ENCODE measurements around the gene POTEF. TPM values are rescaled to one million over a fixed set of nuclear protein-coding genes. Genes with fewer than 3 reads are reported as not detected.
"Not testable (repeated sequence)": the region's sequence is repeated elsewhere in the genome, so short reads cannot be mapped to it uniquely, and the experiment has no call there.

POTEF gene
- total RNA-seq, 1 experiment from 2014 or later = 6.4 TPM

DNA sequence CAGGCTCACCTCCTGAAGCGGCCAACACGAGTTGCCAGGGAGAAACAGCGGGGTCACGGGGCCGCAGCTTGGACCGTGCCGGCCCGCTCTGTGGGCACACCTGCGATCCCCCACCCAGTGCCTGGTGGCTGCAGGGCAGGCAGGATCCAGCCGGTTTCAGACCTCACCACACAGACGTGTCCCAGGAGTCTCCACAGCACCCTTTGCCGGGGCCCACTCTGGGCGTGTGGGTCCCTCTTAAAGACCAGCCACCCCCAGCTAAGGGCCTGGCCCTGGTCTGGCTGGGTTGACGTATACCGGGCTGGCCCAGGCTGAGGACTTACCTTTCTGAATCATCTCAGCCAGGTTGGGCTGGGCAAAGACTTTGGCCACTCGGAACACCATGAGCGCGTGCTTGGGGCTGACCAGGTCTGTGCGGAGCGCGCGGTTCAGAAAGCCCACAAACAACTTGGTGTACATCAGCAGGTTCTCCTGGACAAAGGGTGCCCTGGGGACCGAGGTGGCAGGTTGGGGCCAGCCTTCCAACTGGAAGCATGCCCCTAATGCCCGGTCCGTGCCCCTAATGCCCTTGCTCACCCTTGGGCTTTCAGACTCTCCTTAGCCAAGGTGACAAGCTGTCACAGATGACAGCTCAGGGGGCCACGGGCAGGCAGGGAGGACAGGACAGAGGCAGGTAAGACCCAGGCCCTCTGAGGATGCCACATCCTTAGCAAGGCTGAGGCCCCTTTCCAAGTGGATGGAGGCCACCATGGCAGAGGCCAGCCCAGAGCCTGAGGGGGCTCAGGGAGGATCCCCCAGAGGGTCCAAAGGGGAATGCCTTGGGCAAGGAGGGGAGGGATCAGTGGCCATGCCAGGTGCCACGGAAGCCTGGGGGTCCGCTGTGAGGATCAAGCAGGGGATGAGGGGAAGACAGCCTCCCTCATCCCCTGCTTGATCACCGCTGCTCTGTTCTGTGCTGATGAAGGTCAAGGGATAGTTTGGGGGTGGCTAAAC, 26.0 kb upstream of the POTEF start:
- in situ Hi-C loops (cut with HindIII; ENCODE audit: low pct_unique_long_range_greater_than_20kb, low sequenced_read_pairs) = no loop called here
- DNase-seq (ENCODE audit: low read depth) = no peak

DNA sequence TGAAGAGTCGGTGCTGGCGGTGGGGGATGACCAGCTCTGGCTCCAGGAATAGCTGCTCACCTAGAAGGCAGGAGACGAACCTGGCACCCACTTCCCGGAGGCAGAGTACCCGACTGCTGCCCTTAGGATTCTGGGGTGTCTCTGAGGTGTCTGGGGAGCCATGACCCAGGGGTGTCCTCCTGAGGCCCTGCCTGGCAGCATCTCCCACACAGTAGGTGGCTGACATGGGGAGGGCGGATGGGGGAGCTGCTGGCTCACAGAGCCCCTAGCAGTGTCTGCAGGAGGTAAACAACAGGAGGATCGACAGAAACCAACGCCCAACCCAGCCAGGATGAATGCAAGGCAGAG, 25.4 kb upstream of the POTEF start:
- DNase-seq (ENCODE audit: low read depth); in situ Hi-C loops (cut with HindIII; ENCODE audit: low pct_unique_long_range_greater_than_20kb, low sequenced_read_pairs): not testable (repeated sequence)

DNA sequence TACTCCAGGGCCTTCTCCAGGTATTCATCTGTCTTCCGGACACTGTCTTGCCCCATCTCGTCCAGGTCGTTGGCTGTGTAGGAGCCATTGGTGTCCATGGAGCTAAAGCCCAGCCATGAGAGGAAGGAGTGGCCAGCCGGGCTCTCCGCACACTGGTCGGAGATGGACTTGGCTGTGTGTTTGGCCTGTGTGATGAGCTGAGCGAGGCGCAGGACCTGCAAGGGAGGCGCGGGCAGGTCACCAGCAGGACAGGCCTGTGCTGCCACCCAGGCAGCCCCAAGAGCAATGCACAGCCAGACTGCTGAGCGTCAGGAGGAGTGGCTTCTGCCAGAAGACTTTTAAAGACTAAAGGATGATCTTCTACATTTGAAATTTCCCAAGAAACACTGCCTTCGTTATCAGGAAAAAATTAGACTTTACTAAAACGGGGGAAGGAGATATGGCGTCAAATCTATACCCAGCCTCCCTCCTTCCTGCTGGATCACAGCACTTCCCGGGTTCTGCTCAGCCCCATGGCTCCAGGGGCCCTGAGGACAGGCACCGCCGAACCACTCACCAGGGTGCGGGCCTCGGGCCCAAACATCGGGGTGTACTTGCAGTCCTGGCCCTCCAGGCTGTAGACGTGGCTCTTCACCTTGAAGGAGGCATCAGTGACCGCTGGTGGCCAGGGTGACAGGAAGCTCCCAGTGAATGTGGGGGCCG, 24.9 kb upstream of the POTEF start:
- in situ Hi-C loops (cut with HindIII; ENCODE audit: low pct_unique_long_range_greater_than_20kb, low sequenced_read_pairs); DNase-seq (ENCODE audit: low read depth): not testable (repeated sequence)

DNA sequence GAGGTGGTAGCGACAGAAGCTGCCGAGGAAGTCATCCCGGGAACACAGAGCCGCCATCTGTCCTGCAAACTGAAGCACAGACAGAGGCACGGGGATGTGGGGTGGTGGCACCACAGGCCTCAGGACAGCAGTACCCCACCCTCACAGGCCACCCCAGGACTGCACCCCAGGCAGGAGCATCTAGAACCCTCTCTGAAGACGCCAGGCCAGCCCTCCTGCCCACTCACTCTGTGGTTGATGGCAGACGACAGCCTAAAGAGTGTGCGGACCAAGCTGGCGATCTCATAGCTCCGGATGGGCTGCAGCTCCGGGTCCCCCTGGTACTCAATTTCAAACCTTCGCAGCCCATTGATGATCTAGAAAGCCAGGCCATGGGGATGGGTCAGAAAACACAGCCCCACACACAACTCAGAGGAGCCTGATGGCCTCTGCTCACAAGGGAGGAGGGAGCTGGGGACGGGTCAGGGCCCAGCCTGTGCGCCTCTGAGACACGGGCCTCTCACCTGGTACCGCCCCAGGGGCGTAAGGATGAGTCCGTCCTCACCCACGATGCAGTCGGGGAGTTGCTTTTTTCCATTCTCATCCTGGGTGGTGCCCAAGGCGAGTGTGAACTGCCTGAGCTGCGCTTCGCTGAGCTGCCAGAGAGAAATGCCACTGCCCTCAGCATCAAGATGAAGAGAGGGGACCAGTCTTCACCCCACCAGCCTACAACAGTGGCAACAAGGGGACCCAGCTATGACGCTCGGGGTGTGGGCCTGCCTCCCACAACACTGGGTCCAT, 24.0 kb upstream of the POTEF start:
- no peak for DNase-seq (ENCODE audit: low read depth)
- in situ Hi-C loops (cut with HindIII; ENCODE audit: low pct_unique_long_range_greater_than_20kb, low sequenced_read_pairs) = no loop called here

DNA sequence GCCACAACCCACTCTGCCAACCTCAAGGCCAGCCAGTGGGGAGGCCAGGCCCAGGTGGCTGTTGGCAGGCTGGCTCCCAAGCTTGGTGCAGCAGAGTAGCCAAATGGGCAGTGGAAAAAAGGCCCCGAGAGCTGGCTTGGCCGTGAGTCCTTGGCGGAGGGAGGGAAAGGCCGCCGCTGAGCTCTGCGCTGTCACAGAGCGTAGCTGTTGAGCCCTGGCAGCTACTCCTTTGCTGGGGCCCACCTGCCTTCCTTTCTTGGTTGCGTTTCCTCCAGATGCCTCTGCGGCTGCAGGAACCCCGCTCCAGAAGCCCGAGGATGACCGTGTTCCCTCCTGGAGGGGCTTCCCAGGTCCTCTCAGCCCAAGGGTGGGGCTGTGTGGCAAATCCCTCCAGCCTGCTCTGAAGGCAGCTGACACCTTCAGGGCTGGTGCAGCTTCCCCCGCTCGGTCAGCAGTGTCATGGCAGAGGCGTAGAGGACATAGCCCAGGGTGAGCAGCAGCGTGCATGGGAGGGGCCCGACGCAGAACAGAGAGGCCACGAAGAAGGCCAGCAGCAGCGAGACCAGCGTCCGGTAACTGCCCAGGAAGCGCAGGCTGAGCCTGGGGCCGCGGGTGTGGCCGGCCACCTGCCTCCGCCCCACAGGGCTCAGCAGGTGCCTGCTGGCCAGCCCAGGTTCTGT, 23.3 kb upstream of the POTEF start:
- DNase-seq (ENCODE audit: low read depth); in situ Hi-C loops (cut with HindIII; ENCODE audit: low pct_unique_long_range_greater_than_20kb, low sequenced_read_pairs): not testable (repeated sequence)

DNA sequence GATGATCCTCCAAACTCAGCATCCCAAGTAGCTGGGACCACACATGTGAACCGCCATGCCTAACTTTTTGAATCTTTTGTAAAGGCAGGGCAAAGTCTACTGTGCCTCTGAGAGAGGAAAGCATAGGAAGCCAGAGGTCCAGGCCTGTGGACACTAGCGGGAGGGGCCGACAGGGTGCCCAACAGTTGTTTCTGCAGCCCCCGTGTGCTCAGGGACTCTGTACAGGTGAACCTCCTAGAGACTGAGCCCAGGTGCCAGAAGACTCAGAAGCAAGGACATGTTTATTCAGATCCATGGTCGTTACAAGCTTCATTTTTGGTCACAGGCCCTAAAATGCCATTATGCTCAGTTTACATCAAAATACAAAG, 22.1 kb upstream of the POTEF start:
- in situ Hi-C loops (cut with HindIII; ENCODE audit: low pct_unique_long_range_greater_than_20kb, low sequenced_read_pairs); DNase-seq (ENCODE audit: low read depth): not testable (repeated sequence)

DNA sequence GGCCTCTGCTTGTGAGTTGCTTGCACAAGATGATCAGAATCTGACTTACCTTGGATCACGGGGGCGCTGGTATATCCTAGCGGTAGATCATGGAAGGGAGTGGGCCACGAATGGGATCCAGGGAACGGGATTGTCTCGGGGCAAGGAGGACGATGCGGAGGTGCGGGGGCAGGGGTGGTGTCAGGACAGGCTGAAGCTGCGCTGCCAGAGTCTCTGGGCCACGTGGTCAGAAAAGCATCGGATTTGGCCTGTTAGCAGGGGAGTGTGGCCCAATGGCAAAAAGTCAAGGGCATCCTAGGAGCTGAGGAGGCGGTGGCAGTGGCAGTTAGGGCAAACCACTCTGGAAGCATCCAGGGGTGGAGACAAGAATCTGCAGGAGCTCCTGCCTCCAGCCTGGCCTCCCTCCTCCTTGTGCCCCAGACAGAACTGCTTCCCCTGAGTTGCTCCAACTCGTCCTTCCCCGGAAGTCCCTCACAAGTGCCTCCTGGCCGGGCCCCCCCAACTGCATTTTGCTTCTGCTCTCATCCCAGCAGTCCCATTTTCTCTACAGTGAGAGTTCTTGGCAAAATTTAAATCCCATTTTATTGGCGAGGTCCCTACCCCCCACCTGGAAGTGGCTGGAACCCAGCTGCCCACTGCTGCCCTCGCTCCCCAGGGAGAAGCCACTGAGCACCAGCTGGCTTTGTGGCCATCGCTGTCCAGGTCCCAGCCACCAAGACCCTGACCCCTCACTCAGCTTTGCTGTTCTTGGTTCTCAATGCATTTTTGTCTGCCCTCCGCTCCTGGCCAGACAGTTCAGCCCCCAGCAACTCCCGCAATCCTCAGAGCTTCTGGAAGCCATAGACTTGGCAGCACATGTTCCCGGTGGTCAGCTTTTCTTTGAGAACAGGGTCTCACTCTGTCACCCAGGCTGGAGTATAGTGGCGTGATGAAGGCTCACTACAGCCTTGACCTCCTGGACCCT, 21.4 kb upstream of the POTEF start:
- in situ Hi-C loops (cut with HindIII; ENCODE audit: low pct_unique_long_range_greater_than_20kb, low sequenced_read_pairs) = no loop called here

DNA sequence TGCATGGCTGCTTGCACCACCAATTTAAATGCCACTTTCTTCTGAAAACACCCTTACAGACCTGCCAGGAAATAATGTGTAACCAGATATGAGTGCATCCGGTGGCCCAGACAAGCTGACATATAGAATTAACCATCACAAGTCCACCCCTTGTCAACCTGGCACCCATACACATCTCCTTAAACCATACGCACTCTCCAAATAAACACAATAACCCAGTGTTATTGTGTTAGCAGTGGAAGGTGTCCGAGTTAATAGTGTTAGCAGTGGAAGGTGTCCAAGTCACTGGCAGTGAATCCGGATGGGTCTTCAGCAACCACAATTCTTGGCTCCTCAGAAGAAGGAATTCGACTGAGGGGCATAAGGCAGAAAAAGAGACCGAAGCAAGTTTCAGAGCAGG, 19.5 kb upstream of the POTEF start:
- in situ Hi-C loops (cut with HindIII; ENCODE audit: low pct_unique_long_range_greater_than_20kb, low sequenced_read_pairs); DNase-seq (ENCODE audit: low read depth): not testable (repeated sequence)

More for the DNA sequence above, 21.4 kb upstream of the POTEF start:
- no peak for DNase-seq (ENCODE audit: low read depth)

DNA sequence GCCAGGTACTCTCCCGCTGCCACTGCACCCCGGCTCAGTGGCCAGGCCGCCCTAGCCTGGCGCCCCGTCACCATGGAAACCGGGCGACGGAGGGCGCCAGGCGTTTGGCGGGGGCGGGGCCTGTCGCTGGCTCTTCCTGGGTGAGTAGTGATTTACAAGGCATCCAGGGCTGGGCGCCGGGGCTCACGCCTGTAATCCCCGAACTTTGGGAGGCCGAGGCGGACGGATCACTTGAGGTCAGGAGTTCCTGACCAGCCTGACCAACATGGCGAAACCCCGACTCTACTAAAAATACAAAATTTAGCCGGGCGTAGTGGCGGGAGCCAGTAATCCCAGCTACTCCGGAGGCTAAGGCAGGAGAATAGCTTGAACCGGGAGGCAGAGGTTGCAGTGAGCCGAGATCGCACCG, 16.0 kb upstream of the POTEF start, which contains the start of gene CCDC74B:
TSS of gene CCDC74B (minus strand) at position 107 of the 409 bp plus-strand sequence. CDS start 116 bp downstream, outside the sequence.
- peak; percentile 56 for DNase-seq (ENCODE audit: low read depth)
- in situ Hi-C loops (cut with HindIII; ENCODE audit: low pct_unique_long_range_greater_than_20kb, low sequenced_read_pairs) = not testable (repeated sequence)

DNA sequence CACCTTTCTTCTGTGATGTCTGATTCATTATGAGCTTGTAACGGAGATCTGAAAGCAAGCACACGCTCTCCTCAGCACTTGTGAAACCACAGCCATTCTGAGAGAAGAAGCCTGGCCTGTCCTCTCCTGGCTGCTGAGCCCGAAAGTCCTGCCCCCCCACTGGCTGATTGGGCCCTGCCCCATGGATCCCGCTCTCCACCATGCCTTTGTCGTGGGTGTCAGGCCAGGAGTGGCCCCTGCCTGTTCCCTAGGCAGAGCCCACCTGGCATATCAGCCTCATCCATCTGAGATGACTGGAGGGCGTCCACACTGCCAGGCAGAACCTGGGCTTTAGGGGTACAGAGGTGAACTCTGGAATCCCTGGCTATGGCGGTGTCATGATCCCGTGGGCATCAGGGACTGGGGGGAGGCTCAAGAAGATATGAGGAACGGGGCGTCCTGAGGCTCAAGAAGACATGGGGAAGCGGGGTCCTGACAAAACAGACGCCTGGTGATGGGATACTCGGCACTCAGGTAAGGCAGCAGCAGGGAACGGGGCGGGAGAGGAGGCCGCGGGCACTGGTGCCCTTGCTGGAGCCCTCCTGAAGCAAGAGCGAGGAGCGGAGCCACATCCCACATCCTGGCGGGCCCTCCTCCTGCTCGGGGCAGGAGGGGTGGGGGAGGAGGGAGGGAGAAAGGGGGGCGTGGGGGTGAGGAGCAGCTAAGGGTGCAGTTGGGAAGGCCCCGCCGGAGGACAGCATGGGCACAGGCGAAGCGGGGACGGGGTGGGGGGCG, 14.4 kb upstream of the POTEF start:
- not testable (repeated sequence) for DNase-seq (ENCODE audit: low read depth)

DNA sequence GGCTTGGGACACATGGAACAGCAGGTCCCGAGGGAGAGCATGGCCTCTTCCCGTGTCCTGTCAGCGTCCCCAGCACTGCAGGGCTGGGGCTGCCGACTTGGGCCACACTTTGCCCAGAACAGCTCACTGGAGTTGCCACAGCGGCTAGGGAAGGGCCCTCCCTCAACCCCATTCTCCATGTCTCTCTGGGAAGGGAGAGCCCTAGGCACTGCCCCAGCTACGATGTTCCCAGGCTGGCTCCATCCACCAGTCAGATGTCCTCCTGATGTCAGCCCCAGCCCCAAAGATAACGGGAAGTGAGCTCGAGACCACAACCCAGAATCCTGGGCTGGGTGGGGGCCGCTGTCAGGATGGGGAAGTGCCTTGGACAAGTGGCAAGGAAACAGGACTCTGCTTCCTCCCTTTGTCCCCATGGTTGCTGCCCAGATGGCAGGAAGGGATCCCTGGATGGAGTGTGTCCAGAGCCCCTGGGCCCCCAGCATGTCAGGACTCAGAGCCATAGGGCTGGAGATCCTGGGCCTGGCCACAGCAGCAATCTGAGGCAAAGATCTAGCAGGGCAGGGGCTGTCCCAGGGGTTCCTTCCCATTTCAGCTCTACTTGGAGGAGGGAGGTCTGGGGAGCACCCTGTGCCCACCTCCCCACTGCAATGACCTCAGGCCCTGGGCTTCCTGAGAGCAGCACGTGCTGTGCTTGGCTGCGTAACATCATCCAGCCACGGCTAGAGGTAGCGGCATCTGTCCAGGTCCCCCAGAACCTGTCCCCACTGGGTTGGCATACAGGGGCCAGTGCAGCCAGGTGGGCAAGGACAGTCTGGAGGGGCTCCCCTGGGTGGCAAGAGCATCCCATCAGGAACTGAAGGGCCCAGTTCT, 13.6 kb upstream of the POTEF start:
- DNase-seq (ENCODE audit: low read depth); in situ Hi-C loops (cut with HindIII; ENCODE audit: low pct_unique_long_range_greater_than_20kb, low sequenced_read_pairs): not testable (repeated sequence)

More for the DNA sequence above, 14.4 kb upstream of the POTEF start:
- in situ Hi-C loops (cut with HindIII; ENCODE audit: low pct_unique_long_range_greater_than_20kb, low sequenced_read_pairs) = not testable (repeated sequence)

DNA sequence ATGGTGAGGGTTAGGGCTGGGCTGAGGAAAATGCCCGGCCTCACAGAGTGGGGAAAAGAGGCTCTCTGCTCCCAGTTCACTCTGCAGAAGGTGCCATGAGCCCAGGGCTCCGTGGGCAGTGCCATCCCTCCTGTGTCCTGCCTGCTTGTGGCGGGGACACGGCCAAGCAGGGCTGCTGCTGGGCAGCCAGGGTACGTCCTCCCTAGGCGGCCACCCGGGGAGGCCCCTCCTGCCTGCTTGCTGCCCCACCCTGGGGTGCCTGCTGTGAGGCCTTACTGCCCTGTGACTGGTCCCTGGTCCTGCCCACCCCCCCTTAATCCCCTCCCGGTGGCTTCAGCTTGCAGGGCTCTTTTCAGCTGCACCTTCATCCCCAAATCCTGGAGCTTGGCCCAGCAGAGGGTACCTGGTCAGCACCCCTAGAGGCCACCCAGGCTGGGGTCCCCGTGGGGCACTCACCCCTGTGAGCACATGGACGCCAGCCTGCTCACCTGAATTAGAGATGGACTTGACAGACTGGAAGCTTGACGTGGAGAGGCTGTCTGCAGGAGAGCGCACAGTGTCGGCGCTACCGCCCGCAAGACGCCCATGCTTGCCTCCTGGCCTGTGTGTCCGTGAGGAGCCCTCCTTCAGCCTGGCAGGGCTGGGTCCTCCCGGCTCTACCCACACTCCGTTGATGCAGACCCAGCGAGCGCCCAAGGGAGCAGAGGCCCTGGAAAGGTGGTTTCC, 12.8 kb upstream of the POTEF start:
- DNase-seq (ENCODE audit: low read depth); in situ Hi-C loops (cut with HindIII; ENCODE audit: low pct_unique_long_range_greater_than_20kb, low sequenced_read_pairs): not testable (repeated sequence)

DNA sequence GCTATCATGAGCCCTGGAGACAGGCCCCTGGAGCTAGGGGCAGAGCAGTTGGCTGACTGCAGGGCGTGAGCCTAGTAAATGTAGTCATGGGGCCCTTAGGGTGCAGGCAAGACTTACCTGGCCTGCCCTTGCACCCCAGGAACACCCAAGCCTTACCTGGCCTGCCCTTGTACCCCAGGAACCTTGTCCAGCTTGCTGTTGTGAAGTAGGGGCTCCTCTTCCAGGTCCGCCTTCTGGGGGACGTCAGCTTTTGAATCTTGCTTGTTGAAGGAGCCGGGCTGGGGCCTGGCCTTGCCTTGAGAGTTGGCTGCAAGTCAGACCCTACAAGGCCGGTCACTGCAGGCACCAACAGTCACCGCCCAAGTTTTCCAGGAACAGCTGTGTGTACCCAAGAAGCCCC, 12.0 kb upstream of the POTEF start:
- in situ Hi-C loops (cut with HindIII; ENCODE audit: low pct_unique_long_range_greater_than_20kb, low sequenced_read_pairs); DNase-seq (ENCODE audit: low read depth): not testable (repeated sequence)

DNA sequence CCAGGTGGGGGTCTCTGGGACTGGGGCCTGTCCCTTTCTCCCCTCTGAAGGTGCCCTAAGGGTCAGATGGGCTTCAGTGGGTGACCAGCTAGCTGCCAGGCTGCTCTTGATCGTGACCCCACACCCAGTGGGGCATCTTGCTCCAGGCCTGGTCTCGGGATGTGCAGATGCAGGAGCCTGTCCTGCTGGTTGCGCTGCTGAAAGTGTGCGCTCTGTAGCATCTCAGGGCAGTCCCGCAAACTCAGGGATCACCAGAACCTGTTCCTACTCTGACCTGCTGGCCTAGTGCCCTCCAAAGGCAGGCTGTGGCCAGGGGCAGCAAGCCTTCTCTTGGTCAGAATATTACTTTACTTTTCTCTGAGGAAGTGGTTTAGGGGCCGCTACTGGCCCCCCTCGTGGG, 11.5 kb upstream of the POTEF start:
- in situ Hi-C loops (cut with HindIII; ENCODE audit: low pct_unique_long_range_greater_than_20kb, low sequenced_read_pairs); DNase-seq (ENCODE audit: low read depth): not testable (repeated sequence)

Data from Caki2 (cell line).